CD8-positive, alpha-beta memory T cell (primary cell): Measurements from ENCODE around the gene LAMC3. TPM values are rescaled to one million over a fixed set of nuclear protein-coding genes. Genes with fewer than 3 reads are reported as not detected.

Experiments used
- CTCF ChIA-PET: fragments of 350-600 bp; sonication (Branson Sonifier 250); formaldehyde crosslinking; loops from one replicate; lab custom pipeline; 2021; ENCODE audit warnings: antibody characterized with exemption; lab: Charles Lee
- POLR2A ChIA-PET: fragments of 350-600 bp; sonication (Branson Sonifier 250); formaldehyde crosslinking; loops from one replicate; lab custom pipeline; 2021; ENCODE audit warnings: antibody characterized with exemption; lab: Charles Lee
- DNase-seq, 5 donors: peaks; one replicate each; pipeline versions ENCODE4 v3.0.0 to v3.0.0-alpha.2; 2020 to 2022; ENCODE audit warnings: mixed read lengths in 1 of 5
- H3K27ac ChIP-seq: one replicate; pipeline ENCODE4 v1.7.0; 2013; ENCODE audit warnings: low read depth, mild to moderate bottlenecking, low read length, moderate library complexity
- H3K27me3 ChIP-seq: 2 replicates; pipeline ENCODE4 v1.7.0; 2013; ENCODE audit warnings: low read length, mild to moderate bottlenecking; ENCODE audit not compliant: insufficient read depth, poor library complexity, severe bottlenecking
- H3K36me3 ChIP-seq: 2 replicates; pipeline ENCODE4 v1.7.0; 2013; ENCODE audit warnings: mild to moderate bottlenecking, low read length, moderate library complexity; ENCODE audit not compliant: insufficient read depth
- H3K4me1 ChIP-seq: 2 replicates; pipeline ENCODE4 v1.7.0; 2013; ENCODE audit warnings: mild to moderate bottlenecking, low read length, moderate library complexity; ENCODE audit not compliant: insufficient read depth
- H3K4me3 ChIP-seq: 2 replicates; pipeline ENCODE4 v1.7.0; 2013; ENCODE audit warnings: mild to moderate bottlenecking, low read length
- H3K9me3 ChIP-seq: 2 replicates; pipeline ENCODE4 v1.7.0; 2013; ENCODE audit warnings: mild to moderate bottlenecking, low read length
- H3K27ac Mint-ChIP-seq, 8 donors: one replicate each; pipeline ENCODE4 v1.8.0; 2020 to 2021; ENCODE audit warnings: mixed read lengths in 8 of 8, mild to moderate bottlenecking in 6 of 8, inconsistent platforms in 3 of 8, moderate library complexity in 3 of 8
- H3K27me3 Mint-ChIP-seq, 2 donors: one replicate each; pipeline ENCODE4 v1.8.0; 2020 to 2021; ENCODE audit warnings: mixed read lengths in 2 of 2, mild to moderate bottlenecking in 1 of 2, moderate library complexity in 1 of 2
- H3K36me3 Mint-ChIP-seq, 3 donors: one replicate each; pipeline ENCODE4 v1.8.0; 2020 to 2021; ENCODE audit warnings: mixed read lengths in 3 of 3, inconsistent platforms in 1 of 3, mild to moderate bottlenecking in 1 of 3
- H3K4me1 Mint-ChIP-seq, 3 donors: one replicate each; pipeline ENCODE4 v1.8.0; 2020 to 2021; ENCODE audit warnings: mixed read lengths in 3 of 3, inconsistent platforms in 1 of 3, mild to moderate bottlenecking in 1 of 3
- H3K4me3 Mint-ChIP-seq, 7 donors: one replicate each; pipeline ENCODE4 v1.8.0; 2020 to 2021; ENCODE audit warnings: mixed read lengths in 7 of 7, mild to moderate bottlenecking in 6 of 7, moderate library complexity in 4 of 7, inconsistent platforms in 2 of 7
- H3K9me3 Mint-ChIP-seq, 5 donors: one replicate each; pipeline ENCODE4 v1.8.0; 2020 to 2022; ENCODE audit warnings: mixed read lengths in 5 of 5, mild to moderate bottlenecking in 3 of 5, moderate library complexity in 2 of 5, inconsistent platforms in 1 of 5
- polyA plus RNA-seq: library from polyadenylated mRNA; unstranded; fragments of 300-500 nt; fragmentation: Illumina TruSeq; gene quantifications from one replicate; pipeline ENCODE4 v1.2.3, GENCODE V29; 2021
- total RNA-seq, 2 experiments: library from RNA; stranded (reverse); gene quantifications; one replicate each; pipeline ENCODE4 v1.2.3, GENCODE V29; 2021

LAMC3 gene
- total and polyA plus RNA-seq, 3 experiments from 2014 or later: 0.04 to 0.07 TPM; not detected in 1

DNA sequence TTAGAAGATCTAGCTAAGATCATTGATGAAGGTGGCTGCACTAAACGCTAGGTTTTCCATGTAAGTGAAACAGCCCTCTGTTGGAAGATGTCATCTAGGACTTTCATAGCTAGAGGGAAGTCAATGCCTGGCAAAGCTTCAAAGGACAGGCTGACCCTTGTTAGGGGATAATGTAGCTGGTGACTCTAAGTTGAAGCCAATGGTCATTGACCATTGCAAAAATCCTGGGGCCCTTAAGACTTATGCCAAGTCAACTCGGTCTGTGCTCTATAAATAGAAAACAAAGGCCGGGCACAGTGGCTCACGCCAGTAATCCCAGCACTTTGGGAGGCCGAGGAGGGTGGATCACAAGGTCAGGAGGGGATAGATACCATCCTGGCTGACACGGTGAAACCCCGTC, 43.3 kb upstream of the LAMC3 start:
- ChIA-PET POLR2A (no interaction called here), CTCF (no interaction called here)
- Mint-ChIP-seq H3K27me3 (peaks cover 0 to 22% of the 10 kb centered on the region in 2 donors), H3K4me1 (no peaks in the 10 kb centered on the region), H3K36me3 (no peaks in the 10 kb centered on the region), H3K27ac (no peak overlapping the region), H3K9me3 (peaks cover 0 to 7% (median 0%) of the 10 kb centered on the region in 5 donors), H3K4me3 (no peak overlapping the region)
- no peak overlapping the region for H3K4me3 ChIP-seq
- H3K27me3 ChIP-seq: peaks cover 16% of the 10 kb centered on the region
- H3K36me3 ChIP-seq: no peaks in the 10 kb centered on the region
- no peak overlapping the region for H3K27ac ChIP-seq
- DNase-seq: no peak
- H3K9me3 ChIP-seq: no peaks in the 10 kb centered on the region
- no peaks in the 10 kb centered on the region for H3K4me1 ChIP-seq

GRCh38 chr9:130970052-130970451, 38.9 kb upstream of the LAMC3 start:
- no peak overlapping the region for H3K27ac ChIP-seq
- H3K9me3 Mint-ChIP-seq: no peaks in the 10 kb centered on the region
- H3K4me3 ChIP-seq: no peak overlapping the region
- no peaks in the 10 kb centered on the region for H3K4me1 ChIP-seq
- no peaks in the 10 kb centered on the region for H3K4me1 Mint-ChIP-seq
- peaks cover 7 to 33% of the 10 kb centered on the region in 2 donors for H3K27me3 Mint-ChIP-seq
- no peak for DNase-seq
- POLR2A ChIA-PET: no interaction called here
- CTCF ChIA-PET: no interaction called here
- H3K9me3 ChIP-seq: no peaks in the 10 kb centered on the region
- no peaks in the 10 kb centered on the region for H3K36me3 ChIP-seq
- H3K27me3 ChIP-seq: peaks cover 23% of the 10 kb centered on the region
- H3K4me3 Mint-ChIP-seq: no peak overlapping the region
- H3K27ac Mint-ChIP-seq: no peak overlapping the region
- H3K36me3 Mint-ChIP-seq: no peaks in the 10 kb centered on the region

DNA sequence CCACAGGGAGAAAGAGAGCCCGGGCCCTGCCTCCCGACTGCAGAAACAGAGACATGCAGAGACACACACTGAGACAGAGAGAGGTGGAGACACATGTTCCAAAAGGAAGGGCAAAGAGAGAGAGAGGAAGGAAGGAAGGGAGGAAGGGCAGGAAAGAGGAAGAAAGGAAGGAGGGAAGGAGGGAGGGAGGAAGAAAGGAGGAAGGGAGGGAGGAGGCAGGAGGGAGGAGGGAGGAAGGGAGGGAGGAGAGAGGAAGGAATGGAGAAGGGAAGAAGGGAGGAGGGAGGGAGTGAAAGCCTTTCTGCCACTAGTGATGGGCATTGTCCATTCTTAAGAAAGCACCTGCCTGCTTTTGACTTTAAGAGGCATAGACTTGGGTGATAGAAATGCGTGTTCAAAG, 38.1 kb upstream of the LAMC3 start:
- H3K27ac ChIP-seq: no peak overlapping the region
- no peaks in the 10 kb centered on the region for H3K4me1 Mint-ChIP-seq
- H3K27me3 ChIP-seq: peaks cover 17% of the 10 kb centered on the region
- ChIA-PET POLR2A (no interaction called here), CTCF (no interaction called here)
- H3K9me3 Mint-ChIP-seq: no peaks in the 10 kb centered on the region
- H3K4me3 Mint-ChIP-seq: no peak overlapping the region
- H3K9me3 ChIP-seq: no peaks in the 10 kb centered on the region
- H3K4me3 ChIP-seq: no peak overlapping the region
- DNase-seq: no peak
- H3K36me3 ChIP-seq: no peaks in the 10 kb centered on the region
- H3K27ac Mint-ChIP-seq: no peak overlapping the region
- H3K4me1 ChIP-seq: no peaks in the 10 kb centered on the region
- H3K27me3 Mint-ChIP-seq: peaks cover 7 to 32% of the 10 kb centered on the region in 2 donors
- no peaks in the 10 kb centered on the region for H3K36me3 Mint-ChIP-seq

GRCh38 chr9:130971294-130971849, 37.6 kb upstream of the LAMC3 start:
- Histone ChIP-seq H3K27me3 (peaks cover 22% of the 10 kb centered on the region), H3K4me1 (no peaks in the 10 kb centered on the region), H3K4me3 (no peak overlapping the region), H3K36me3 (no peaks in the 10 kb centered on the region), H3K9me3 (no peaks in the 10 kb centered on the region), H3K27ac (no peak overlapping the region)
- no peaks in the 10 kb centered on the region for H3K9me3 Mint-ChIP-seq
- no peak overlapping the region for H3K27ac Mint-ChIP-seq
- H3K4me1 Mint-ChIP-seq: no peaks in the 10 kb centered on the region
- POLR2A ChIA-PET: no interaction called here
- no peak overlapping the region for H3K4me3 Mint-ChIP-seq
- no peaks in the 10 kb centered on the region for H3K36me3 Mint-ChIP-seq
- no peak for DNase-seq
- CTCF ChIA-PET: no interaction called here
- H3K27me3 Mint-ChIP-seq: peaks cover 7 to 32% of the 10 kb centered on the region in 2 donors

DNA sequence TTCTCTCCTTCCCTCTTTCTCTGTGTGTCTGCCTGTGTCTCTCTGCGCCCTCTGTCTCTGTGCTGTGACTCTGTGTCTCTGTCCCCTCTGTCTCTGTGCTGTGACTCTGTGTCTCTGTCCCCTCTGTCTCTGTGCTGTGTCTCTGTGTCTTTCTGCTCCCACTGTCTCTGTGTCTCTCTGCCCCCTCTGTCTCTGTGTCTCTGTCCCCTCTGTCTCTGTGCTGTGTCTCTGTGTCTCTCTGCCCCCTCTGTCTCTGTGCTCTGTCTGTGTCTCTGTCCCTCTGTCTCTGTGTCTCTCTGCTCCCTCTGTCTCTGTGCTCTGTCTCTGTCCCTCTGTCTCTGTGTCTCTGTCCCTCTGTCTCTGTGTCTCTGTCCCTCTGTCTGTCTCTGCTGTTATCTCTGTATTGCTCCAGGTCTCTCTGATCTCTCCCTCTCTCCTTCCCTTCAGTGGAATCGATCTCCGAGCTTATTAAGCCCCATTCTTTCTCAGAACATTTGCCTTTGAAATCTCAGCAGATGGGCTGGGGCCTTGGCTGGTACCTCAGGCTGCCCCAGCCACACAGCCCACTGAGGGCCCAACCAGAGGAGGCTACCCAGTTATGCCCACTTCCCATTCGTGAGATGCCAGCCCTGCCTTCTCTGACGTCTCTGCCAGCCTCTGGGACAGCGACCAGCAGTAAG, 36.6 kb upstream of the LAMC3 start:
- no peak for DNase-seq
- H3K4me3 ChIP-seq: no peak overlapping the region
- Mint-ChIP-seq H3K4me1 (no peaks in the 10 kb centered on the region), H3K36me3 (no peaks in the 10 kb centered on the region), H3K27ac (peak overlapping the region in 1 of 8 donors; percentile 64), H3K27me3 (peaks cover 7 to 37% of the 10 kb centered on the region in 2 donors), H3K4me3 (no peak overlapping the region), H3K9me3 (no peaks in the 10 kb centered on the region)
- H3K4me1 ChIP-seq: no peaks in the 10 kb centered on the region
- no peak overlapping the region for H3K27ac ChIP-seq
- no peaks in the 10 kb centered on the region for H3K9me3 ChIP-seq
- peaks cover 30% of the 10 kb centered on the region for H3K27me3 ChIP-seq
- no peaks in the 10 kb centered on the region for H3K36me3 ChIP-seq
- CTCF ChIA-PET: no interaction called here
- POLR2A ChIA-PET: no interaction called here

- Mint-ChIP-seq H3K9me3 (no peaks in the 10 kb centered on the region), H3K27ac (no peak overlapping the region), H3K4me1 (no peaks in the 10 kb centered on the region), H3K4me3 (no peak overlapping the region), H3K27me3 (peaks cover 7 to 36% of the 10 kb centered on the region in 2 donors), H3K36me3 (no peaks in the 10 kb centered on the region)
- no peaks in the 10 kb centered on the region for H3K36me3 ChIP-seq
- ChIA-PET CTCF (no interaction called here), POLR2A (no interaction called here)
- no peaks in the 10 kb centered on the region for H3K4me1 ChIP-seq
- no peak for DNase-seq
- no peaks in the 10 kb centered on the region for H3K9me3 ChIP-seq
- H3K27me3 ChIP-seq: peaks cover 37% of the 10 kb centered on the region
- H3K4me3 ChIP-seq: no peak overlapping the region
- H3K27ac ChIP-seq: no peak overlapping the region
Measured at GRCh38 chr9:130972957-130973685, 35.9 kb upstream of the LAMC3 start.

DNA sequence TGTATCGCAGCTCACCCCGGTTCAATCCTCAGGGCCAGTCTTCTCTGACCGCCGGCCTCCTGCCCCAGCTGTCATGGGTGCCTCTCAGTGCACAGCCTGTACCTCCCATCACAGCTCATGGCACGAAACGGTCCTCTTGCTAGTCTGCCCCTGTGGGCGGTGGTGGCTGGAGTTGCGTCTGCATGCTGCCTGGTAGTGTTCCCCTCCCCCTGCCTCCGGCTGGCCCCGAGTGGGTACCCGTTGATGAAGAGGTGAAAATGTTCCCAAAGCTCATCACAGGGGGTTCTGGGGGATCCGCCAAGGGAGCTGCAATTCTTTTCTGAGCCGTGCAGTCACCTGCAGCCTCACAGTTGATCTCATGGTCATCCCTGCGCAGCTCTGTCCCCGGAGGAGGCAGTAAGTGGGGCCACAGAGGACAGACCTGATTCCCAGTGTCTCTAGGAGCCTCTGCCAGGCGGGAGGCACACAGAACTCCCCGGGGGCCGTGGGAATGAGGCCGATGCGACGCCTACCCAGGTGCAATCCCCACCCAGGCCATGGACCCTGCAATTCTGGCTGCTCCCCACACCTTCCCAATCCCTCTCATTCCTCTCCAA, 35.2 kb upstream of the LAMC3 start:
- ChIA-PET POLR2A (no interaction called here), CTCF (no interaction called here)
- DNase-seq: no peak
- H3K9me3 Mint-ChIP-seq: no peaks in the 10 kb centered on the region
- H3K4me1 Mint-ChIP-seq: no peaks in the 10 kb centered on the region
- no peak overlapping the region for H3K27ac ChIP-seq
- peaks cover 37% of the 10 kb centered on the region for H3K27me3 ChIP-seq
- no peak overlapping the region for H3K4me3 Mint-ChIP-seq
- H3K4me3 ChIP-seq: no peak overlapping the region
- no peaks in the 10 kb centered on the region for H3K36me3 Mint-ChIP-seq
- H3K27ac Mint-ChIP-seq: no peak overlapping the region
- H3K9me3 ChIP-seq: no peaks in the 10 kb centered on the region
- H3K36me3 ChIP-seq: no peaks in the 10 kb centered on the region
- H3K27me3 Mint-ChIP-seq: peaks cover 7 to 32% of the 10 kb centered on the region in 2 donors
- H3K4me1 ChIP-seq: no peaks in the 10 kb centered on the region

- H3K9me3 Mint-ChIP-seq: no peaks in the 10 kb centered on the region
- H3K9me3 ChIP-seq: no peaks in the 10 kb centered on the region
- no peaks in the 10 kb centered on the region for H3K36me3 ChIP-seq
- no peak overlapping the region for H3K27ac Mint-ChIP-seq
- no peak overlapping the region for H3K4me3 ChIP-seq
- CTCF ChIA-PET: no interaction called here
- no peak overlapping the region for H3K27ac ChIP-seq
- no peaks in the 10 kb centered on the region for H3K4me1 Mint-ChIP-seq
- DNase-seq: no peak
- H3K4me3 Mint-ChIP-seq: no peak overlapping the region
- H3K36me3 Mint-ChIP-seq: no peaks in the 10 kb centered on the region
- H3K27me3 ChIP-seq: peaks cover 39% of the 10 kb centered on the region
- peaks cover 7 to 37% of the 10 kb centered on the region in 2 donors for H3K27me3 Mint-ChIP-seq
- POLR2A ChIA-PET: no interaction called here
- H3K4me1 ChIP-seq: no peaks in the 10 kb centered on the region
Measured at GRCh38 chr9:130974697-130975096, 34.3 kb upstream of the LAMC3 start.
